GM10248 (cell line): ENCODE results near the gene MIPEP.
A peak's percentile ranks its signal among the peaks of the same experiment; 100 is the strongest.

Experiments
- CTCF ChIA-PET: fragments of 300-600 bp; sonication (Branson Sonifier 250); formaldehyde crosslinking; extraction: SDS; loops from one replicate; lab custom pipeline; 2021; ENCODE audit warnings: antibody characterized with exemption; lab: Yijun Ruan, JAX
- POLR2A ChIA-PET: fragments of 350-650 bp; sonication (Branson Sonifier 250); formaldehyde crosslinking; extraction: SDS; loops from one replicate; lab custom pipeline; 2020; ENCODE audit warnings: antibody characterized with exemption; lab: Yijun Ruan, JAX
- DNase-seq: peaks from one replicate; pipeline ENCODE4 v3.0.0; 2012; ENCODE audit errors: extremely low spot score
- CTCF ChIP-seq: IDR thresholded peaks from 2 replicates; pipeline ENCODE4 v1.5.1; 2012; ENCODE audit warnings: mild to moderate bottlenecking, low read depth; ENCODE audit errors: extremely low read depth, missing control alignments, control extremely low read depth

Gene MIPEP

GRCh38 chr13:23788459-23788858, 100.7 kb downstream of the MIPEP start:
- POLR2A ChIA-PET = no interaction called here
- no peak for DNase-seq
- CTCF ChIA-PET = interaction anchor here (1.2 to 2.8 kb wide), 3 partner anchors 10 to 22 kb away, joined by 3 to 10 read pairs (median 5); no protein-coding TSS in a partner anchor
- no peak for TF ChIP-seq CTCF

GRCh38 chr13:23787464-23787863, 101.7 kb downstream of the MIPEP start:
- CTCF ChIA-PET = interaction anchor here (2.8 kb wide), 1 partner anchor 9 kb away, joined by 10 read pairs; no protein-coding TSS in a partner anchor

GRCh38 chr13:23786607-23787006, 102.6 kb downstream of the MIPEP start:
- no peak for DNase-seq
- CTCF ChIA-PET = no interaction called here
- TF ChIP-seq CTCF = no peak
- POLR2A ChIA-PET = no interaction called here

More at GRCh38 chr13:23787464-23787863, 101.7 kb downstream of the MIPEP start:
- POLR2A ChIA-PET = no interaction called here
- no peak for TF ChIP-seq CTCF
- DNase-seq = no peak

- DNase-seq = no peak
- CTCF ChIA-PET = interaction anchor here (1.6 to 2.3 kb wide), 4 partner anchors 9 to 16 kb away, joined by 4 to 10 read pairs (median 10); no protein-coding TSS in a partner anchor
- no peak for TF ChIP-seq CTCF
- POLR2A ChIA-PET = no interaction called here
Observed at GRCh38 chr13:23778879-23779278, 110.3 kb downstream of the MIPEP start.

- ChIA-PET POLR2A (no interaction called here), CTCF (interaction anchor here (1.5 to 2.3 kb wide), 5 partner anchors 8 to 38 kb away, joined by 4 to 10 read pairs (median 9); no protein-coding TSS in a partner anchor)
- TF ChIP-seq CTCF = peak; percentile 33
- DNase-seq = no peak
Observed at GRCh38 chr13:23778002-23778652, 111.1 kb downstream of the MIPEP start.

- TF ChIP-seq CTCF = no peak
- DNase-seq = no peak
- POLR2A ChIA-PET = no interaction called here
- CTCF ChIA-PET = interaction anchor here (1.5 to 2.3 kb wide), 2 partner anchors 11 to 39 kb away, joined by 4 to 10 read pairs; no protein-coding TSS in a partner anchor
Observed at GRCh38 chr13:23777575-23777870, 111.7 kb downstream of the MIPEP start.
